ENCODE results near the gene HTATIP2. TPM values are rescaled to one million over a fixed set of nuclear protein-coding genes. Genes with fewer than 3 reads are reported as not detected.

HTATIP2 gene
- total and polyA plus RNA-seq, 2 experiments from 2014 or later: 45.0 to 57.5 TPM

- Histone ChIP-seq H4K20me1 (replicated peaks; ENCODE audit: insufficient read depth) (no peaks in the 10 kb centered on the region), H3K9me2 (ENCODE audit: insufficient read depth) (no peaks in the 10 kb centered on the region), H3K79me2 (replicated peaks; ENCODE audit: insufficient read depth) (no peaks in the 10 kb centered on the region), H3K4me3 (no peak overlapping the region), H3K36me3 (ENCODE audit: insufficient read depth) (peaks cover 8% of the 10 kb centered on the region; the same call in 1 of the 2 replicates), H3K4me1 (ENCODE audit: insufficient read depth) (no peaks in the 10 kb centered on the region), H3K27me3 (ENCODE audit: insufficient read depth) (no peaks in the 10 kb centered on the region), H3F3A (replicated peaks; ENCODE audit: low read depth) (no peaks in the 10 kb centered on the region), H3K4me2 (no peak overlapping the region), H2AFZ (no peak overlapping the region), H3K27ac (ENCODE audit: low read depth) (no peak overlapping the region)
- H3K4me3 Mint-ChIP-seq: no peak overlapping the region
- H3K9me3 Mint-ChIP-seq: no peaks in the 10 kb centered on the region
- DNase-seq (ENCODE audit: low spot score): no peak
- no peaks in the 10 kb centered on the region for H3K27me3 Mint-ChIP-seq (ENCODE audit: insufficient read depth, low read depth, poor library complexity)
- H3K4me1 Mint-ChIP-seq: no peaks in the 10 kb centered on the region
- no peak for ATAC-seq
- H3K36me3 Mint-ChIP-seq (ENCODE audit: low read depth): peaks cover 13% of the 10 kb centered on the region; the same call in 2 of the 3 replicates
- H3K27ac Mint-ChIP-seq: peak overlapping the region; percentile 52; the same call in 1 of the 2 replicates
- TF ChIP-seq POLR2AphosphoS5 (IDR thresholded peaks at IDR 0.05; ENCODE audit: low read depth) (no peak), ZNF331 (CRISPR knock-in tag; IDR thresholded peaks at IDR 0.05; ENCODE audit: low read depth) (no peak), CREB1 (CRISPR knock-in tag; IDR thresholded peaks at IDR 0.05; ENCODE audit: low read depth) (no peak), EZH2 (IDR thresholded peaks at IDR 0.05; ENCODE audit: low read depth, unreplicated experiment) (no peak), NANOG (IDR thresholded peaks at IDR 0.05; ENCODE audit: borderline replicate concordance) (no peak), JUNB (IDR thresholded peaks at IDR 0.05; ENCODE audit: unreplicated experiment) (no peak)
- TF ChIP-seq, protein P1, sequence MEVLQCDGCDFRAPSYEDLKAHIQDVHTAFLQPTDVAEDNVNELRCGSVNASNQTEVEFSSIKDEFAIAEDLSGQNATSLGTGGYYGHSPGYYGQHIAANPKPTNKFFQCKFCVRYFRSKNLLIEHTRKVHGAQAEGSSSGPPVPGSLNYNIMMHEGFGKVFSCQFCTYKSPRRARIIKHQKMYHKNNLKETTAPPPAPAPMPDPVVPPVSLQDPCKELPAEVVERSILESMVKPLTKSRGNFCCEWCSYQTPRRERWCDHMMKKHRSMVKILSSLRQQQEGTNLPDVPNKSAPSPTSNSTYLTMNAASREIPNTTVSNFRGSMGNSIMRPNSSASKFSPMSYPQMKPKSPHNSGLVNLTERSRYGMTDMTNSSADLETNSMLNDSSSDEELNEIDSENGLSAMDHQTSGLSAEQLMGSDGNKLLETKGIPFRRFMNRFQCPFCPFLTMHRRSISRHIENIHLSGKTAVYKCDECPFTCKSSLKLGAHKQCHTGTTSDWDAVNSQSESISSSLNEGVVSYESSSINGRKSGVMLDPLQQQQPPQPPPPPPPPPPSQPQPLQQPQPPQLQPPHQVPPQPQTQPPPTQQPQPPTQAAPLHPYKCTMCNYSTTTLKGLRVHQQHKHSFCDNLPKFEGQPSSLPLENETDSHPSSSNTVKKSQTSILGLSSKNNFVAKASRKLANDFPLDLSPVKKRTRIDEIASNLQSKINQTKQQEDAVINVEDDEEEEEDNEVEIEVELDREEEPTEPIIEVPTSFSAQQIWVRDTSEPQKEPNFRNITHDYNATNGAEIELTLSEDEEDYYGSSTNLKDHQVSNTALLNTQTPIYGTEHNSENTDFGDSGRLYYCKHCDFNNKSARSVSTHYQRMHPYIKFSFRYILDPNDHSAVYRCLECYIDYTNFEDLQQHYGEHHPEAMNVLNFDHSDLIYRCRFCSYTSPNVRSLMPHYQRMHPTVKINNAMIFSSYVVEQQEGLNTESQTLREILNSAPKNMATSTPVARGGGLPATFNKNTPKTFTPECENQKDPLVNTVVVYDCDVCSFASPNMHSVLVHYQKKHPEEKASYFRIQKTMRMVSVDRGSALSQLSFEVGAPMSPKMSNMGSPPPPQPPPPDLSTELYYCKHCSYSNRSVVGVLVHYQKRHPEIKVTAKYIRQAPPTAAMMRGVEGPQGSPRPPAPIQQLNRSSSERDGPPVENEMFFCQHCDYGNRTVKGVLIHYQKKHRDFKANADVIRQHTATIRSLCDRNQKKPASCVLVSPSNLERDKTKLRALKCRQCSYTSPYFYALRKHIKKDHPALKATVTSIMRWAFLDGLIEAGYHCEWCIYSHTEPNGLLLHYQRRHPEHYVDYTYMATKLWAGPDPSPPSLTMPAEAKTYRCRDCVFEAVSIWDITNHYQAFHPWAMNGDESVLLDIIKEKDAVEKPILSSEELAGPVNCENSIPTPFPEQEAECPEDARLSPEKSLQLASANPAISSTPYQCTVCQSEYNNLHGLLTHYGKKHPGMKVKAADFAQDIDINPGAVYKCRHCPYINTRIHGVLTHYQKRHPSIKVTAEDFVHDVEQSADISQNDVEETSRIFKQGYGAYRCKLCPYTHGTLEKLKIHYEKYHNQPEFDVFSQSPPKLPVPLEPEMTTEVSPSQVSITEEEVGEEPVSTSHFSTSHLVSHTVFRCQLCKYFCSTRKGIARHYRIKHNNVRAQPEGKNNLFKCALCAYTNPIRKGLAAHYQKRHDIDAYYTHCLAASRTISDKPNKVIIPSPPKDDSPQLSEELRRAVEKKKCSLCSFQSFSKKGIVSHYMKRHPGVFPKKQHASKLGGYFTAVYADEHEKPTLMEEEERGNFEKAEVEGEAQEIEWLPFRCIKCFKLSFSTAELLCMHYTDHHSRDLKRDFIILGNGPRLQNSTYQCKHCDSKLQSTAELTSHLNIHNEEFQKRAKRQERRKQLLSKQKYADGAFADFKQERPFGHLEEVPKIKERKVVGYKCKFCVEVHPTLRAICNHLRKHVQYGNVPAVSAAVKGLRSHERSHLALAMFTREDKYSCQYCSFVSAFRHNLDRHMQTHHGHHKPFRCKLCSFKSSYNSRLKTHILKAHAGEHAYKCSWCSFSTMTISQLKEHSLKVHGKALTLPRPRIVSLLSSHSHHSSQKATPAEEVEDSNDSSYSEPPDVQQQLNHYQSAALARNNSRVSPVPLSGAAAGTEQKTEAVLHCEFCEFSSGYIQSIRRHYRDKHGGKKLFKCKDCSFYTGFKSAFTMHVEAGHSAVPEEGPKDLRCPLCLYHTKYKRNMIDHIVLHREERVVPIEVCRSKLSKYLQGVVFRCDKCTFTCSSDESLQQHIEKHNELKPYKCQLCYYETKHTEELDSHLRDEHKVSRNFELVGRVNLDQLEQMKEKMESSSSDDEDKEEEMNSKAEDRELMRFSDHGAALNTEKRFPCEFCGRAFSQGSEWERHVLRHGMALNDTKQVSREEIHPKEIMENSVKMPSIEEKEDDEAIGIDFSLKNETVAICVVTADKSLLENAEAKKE (CRISPR knock-in tag; IDR thresholded peaks at IDR 0.05): no peak
- TF ChIP-seq, protein P2, sequence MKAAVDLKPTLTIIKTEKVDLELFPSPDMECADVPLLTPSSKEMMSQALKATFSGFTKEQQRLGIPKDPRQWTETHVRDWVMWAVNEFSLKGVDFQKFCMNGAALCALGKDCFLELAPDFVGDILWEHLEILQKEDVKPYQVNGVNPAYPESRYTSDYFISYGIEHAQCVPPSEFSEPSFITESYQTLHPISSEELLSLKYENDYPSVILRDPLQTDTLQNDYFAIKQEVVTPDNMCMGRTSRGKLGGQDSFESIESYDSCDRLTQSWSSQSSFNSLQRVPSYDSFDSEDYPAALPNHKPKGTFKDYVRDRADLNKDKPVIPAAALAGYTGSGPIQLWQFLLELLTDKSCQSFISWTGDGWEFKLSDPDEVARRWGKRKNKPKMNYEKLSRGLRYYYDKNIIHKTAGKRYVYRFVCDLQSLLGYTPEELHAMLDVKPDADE (IDR thresholded peaks at IDR 0.05): no peak
Observed at GRCh38 chr11:20406484-20406883, 43.0 kb downstream of the HTATIP2 start.
